ENCODE measurements around the gene AVEN.

The AVEN gene

DNA sequence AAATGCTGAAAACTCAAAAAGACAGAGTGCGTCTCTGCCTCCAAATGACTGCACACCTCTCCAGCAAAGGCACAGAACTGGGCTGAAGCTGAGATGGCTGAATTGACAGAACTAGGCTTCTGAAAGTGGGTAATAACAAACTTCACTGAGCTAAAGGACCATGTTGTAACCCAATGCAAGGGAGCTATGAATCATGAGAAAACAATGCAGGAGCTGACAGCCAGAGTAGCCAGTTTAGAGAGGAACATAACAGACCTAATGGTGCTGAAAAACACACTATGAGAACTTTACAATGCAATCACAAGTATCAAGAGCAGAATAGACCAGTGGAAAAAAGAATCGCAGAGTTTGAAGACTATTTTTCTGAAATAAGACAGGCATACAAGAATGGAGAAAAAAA, 10.1 kb upstream of the AVEN start:
- Histone ChIP-seq H4K20me1 (ENCODE audit: insufficient read depth, low read length) (no peaks in the 10 kb centered on the region), H3K36me3 (ENCODE audit: insufficient read depth, low read length) (no peaks in the 10 kb centered on the region), H3K27me3 (ENCODE audit: insufficient read depth, low read length) (no peaks in the 10 kb centered on the region; the same call in 1 of the 2 replicates), H3K9me2 (ENCODE audit: low read depth, low read length) (no peaks in the 10 kb centered on the region), H2AFZ (ENCODE audit: low read length) (no peak overlapping the region), H3K4me1 (ENCODE audit: insufficient read depth, low read length, severe bottlenecking) (no peaks in the 10 kb centered on the region), H3K27ac (ENCODE audit: low read depth, low read length, poor library complexity, severe bottlenecking) (no peak overlapping the region), H3K4me2 (ENCODE audit: low read length) (no peak overlapping the region), H3K4me3 (ENCODE audit: low read depth, low read length, poor library complexity, severe bottlenecking) (no peak overlapping the region), H3K9ac (ENCODE audit: low read length) (no peak overlapping the region), H3K9me3 (ENCODE audit: low read length) (peaks cover 3% of the 10 kb centered on the region; the same call in 1 of the 2 replicates), H3K79me2 (ENCODE audit: insufficient read depth, low read length) (no peaks in the 10 kb centered on the region), H3F3A (ENCODE audit: insufficient read depth, low read length) (no peaks in the 10 kb centered on the region)
- TF ChIP-seq, protein P1, sequence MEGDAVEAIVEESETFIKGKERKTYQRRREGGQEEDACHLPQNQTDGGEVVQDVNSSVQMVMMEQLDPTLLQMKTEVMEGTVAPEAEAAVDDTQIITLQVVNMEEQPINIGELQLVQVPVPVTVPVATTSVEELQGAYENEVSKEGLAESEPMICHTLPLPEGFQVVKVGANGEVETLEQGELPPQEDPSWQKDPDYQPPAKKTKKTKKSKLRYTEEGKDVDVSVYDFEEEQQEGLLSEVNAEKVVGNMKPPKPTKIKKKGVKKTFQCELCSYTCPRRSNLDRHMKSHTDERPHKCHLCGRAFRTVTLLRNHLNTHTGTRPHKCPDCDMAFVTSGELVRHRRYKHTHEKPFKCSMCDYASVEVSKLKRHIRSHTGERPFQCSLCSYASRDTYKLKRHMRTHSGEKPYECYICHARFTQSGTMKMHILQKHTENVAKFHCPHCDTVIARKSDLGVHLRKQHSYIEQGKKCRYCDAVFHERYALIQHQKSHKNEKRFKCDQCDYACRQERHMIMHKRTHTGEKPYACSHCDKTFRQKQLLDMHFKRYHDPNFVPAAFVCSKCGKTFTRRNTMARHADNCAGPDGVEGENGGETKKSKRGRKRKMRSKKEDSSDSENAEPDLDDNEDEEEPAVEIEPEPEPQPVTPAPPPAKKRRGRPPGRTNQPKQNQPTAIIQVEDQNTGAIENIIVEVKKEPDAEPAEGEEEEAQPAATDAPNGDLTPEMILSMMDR (IDR thresholded peaks at IDR 0.05; ENCODE audit: low read length): no peak
- no peak for TF ChIP-seq EZH2 (IDR thresholded peaks at IDR 0.05; ENCODE audit: borderline replicate concordance, low read length)

DNA sequence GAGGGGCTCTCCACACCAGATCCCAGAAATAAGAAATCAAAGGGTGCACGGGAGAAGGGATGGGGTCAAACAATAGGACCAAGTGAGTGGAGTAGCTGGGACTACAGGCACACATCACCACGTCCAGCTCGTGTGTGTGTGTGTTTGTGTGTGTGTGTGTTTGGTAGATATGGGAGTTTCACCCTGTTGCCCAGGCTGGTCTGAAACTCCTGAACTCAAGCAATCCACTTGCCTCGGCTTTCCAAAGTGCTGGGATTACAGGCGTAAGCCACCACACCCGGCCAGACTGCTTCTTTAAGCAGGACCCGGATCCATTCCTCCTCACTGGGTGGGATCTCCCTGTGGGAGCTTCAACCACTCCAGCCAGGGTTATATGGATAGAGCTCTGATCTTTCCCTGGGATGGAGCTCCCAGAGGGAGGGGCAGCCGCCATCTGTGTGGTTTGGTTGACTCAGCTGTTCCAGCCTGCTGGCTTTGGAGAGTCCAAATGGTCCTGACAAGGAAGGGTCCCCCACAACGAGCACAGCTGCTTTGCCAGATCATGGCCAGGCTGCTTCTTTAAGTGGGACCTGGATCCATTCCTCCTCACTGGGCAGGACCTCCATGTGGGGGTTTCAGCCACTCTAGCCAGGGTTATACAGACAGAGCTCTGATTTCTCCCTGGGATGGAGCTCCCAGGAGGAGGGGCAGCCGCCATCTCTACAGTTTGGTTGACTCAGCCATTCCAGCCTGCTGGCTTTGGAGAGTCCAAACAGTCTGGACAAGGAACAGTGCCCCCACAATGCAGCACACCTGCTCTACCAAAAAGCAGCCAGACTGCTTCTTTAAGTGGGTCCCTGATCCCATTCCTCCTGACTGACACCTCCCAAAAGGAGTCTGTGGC, 9.1 kb upstream of the AVEN start:
- Histone ChIP-seq H3K4me1 (ENCODE audit: insufficient read depth, low read length, severe bottlenecking) (no peaks in the 10 kb centered on the region), H2AFZ (ENCODE audit: low read length) (no peak overlapping the region), H3K4me2 (ENCODE audit: low read length) (no peak overlapping the region), H3F3A (ENCODE audit: insufficient read depth, low read length) (no peaks in the 10 kb centered on the region), H3K4me3 (ENCODE audit: low read depth, low read length, poor library complexity, severe bottlenecking) (no peak overlapping the region), H3K27me3 (ENCODE audit: insufficient read depth, low read length) (no peaks in the 10 kb centered on the region; the same call in 1 of the 2 replicates), H3K36me3 (ENCODE audit: insufficient read depth, low read length) (no peaks in the 10 kb centered on the region), H3K9me3 (ENCODE audit: low read length) (peaks cover 3% of the 10 kb centered on the region; the same call in 1 of the 2 replicates), H3K9me2 (ENCODE audit: low read depth, low read length) (no peaks in the 10 kb centered on the region), H3K27ac (ENCODE audit: low read depth, low read length, poor library complexity, severe bottlenecking) (no peak overlapping the region), H4K20me1 (ENCODE audit: insufficient read depth, low read length) (no peaks in the 10 kb centered on the region), H3K9ac (ENCODE audit: low read length) (no peak overlapping the region), H3K79me2 (ENCODE audit: insufficient read depth, low read length) (no peaks in the 10 kb centered on the region)
- TF ChIP-seq, protein P1 (IDR thresholded peaks at IDR 0.05; ENCODE audit: low read length): no peak
- TF ChIP-seq EZH2 (IDR thresholded peaks at IDR 0.05; ENCODE audit: borderline replicate concordance, low read length): no peak

DNA sequence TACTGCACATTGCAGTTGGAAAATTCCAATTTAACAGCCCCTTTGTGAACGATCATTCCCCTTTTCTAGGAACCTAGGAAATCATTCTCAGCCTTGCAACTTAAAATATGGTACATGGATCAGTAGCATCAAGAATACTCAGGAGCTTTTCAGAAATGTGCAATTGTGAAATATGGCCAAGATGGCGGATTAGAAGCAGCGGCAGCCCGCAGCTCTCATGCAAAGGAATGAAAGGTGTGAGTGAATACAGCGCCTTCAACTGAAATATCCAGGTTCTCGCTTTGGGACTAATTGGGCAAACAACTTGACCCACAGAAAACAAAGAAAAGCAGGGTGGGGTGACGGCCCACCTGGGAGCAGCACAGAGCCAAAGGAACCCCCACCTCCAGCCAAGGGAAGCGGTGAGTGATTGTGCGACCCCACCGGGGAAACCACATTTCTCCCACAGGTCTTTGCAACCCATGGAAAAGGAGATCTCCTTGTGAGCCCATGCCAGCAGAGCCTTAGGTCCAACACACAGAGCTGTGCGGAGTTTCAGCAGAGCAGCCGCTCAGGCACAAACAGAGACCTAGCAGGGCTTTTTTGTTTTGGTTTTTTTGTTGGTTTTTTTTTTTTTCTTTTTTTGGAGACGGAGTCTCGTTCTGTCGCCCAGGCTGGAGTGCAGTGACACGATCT, 7.6 kb upstream of the AVEN start:
- no peak overlapping the region for H2AFZ ChIP-seq (ENCODE audit: low read length)
- no peaks in the 10 kb centered on the region for H3K9me2 ChIP-seq (ENCODE audit: low read depth, low read length)
- no peak overlapping the region for H3K4me3 ChIP-seq (ENCODE audit: low read depth, low read length, poor library complexity, severe bottlenecking)
- H4K20me1 ChIP-seq (ENCODE audit: insufficient read depth, low read length): no peaks in the 10 kb centered on the region
- no peak overlapping the region for H3K9ac ChIP-seq (ENCODE audit: low read length)
- no peaks in the 10 kb centered on the region for H3F3A ChIP-seq (ENCODE audit: insufficient read depth, low read length)
- TF ChIP-seq, protein P1 (IDR thresholded peaks at IDR 0.05; ENCODE audit: low read length): no peak
- TF ChIP-seq EZH2 (IDR thresholded peaks at IDR 0.05; ENCODE audit: borderline replicate concordance, low read length): no peak
- no peaks in the 10 kb centered on the region; the same call in 1 of the 2 replicates for H3K27me3 ChIP-seq (ENCODE audit: insufficient read depth, low read length)
- H3K4me1 ChIP-seq (ENCODE audit: insufficient read depth, low read length, severe bottlenecking): no peaks in the 10 kb centered on the region
- no peaks in the 10 kb centered on the region for H3K36me3 ChIP-seq (ENCODE audit: insufficient read depth, low read length)
- no peak overlapping the region for H3K4me2 ChIP-seq (ENCODE audit: low read length)
- no peak overlapping the region for H3K27ac ChIP-seq (ENCODE audit: low read depth, low read length, poor library complexity, severe bottlenecking)
- H3K9me3 ChIP-seq (ENCODE audit: low read length): peaks cover 3% of the 10 kb centered on the region; the same call in 1 of the 2 replicates
- no peaks in the 10 kb centered on the region for H3K79me2 ChIP-seq (ENCODE audit: insufficient read depth, low read length)

Measured in OCI-LY1 (cell line).